GM21529 (cell line): ENCODE measurements around the gene SLX9.
"Not testable (repeated sequence)": the region's sequence is repeated elsewhere in the genome, so short reads cannot be mapped to it uniquely, and the experiment has no call there.

Source experiments
- ATAC-seq: cut with Tn5 transposase; IDR thresholded peaks from one replicate; pipeline ENCODE4 v1.9.1; 2021; ENCODE audit not compliant: unreplicated experiment

The SLX9 gene

GRCh38 chr21:44974676-44975075 is 34.8 kb downstream of the SLX9 start:
- no peak for ATAC-seq

DNA sequence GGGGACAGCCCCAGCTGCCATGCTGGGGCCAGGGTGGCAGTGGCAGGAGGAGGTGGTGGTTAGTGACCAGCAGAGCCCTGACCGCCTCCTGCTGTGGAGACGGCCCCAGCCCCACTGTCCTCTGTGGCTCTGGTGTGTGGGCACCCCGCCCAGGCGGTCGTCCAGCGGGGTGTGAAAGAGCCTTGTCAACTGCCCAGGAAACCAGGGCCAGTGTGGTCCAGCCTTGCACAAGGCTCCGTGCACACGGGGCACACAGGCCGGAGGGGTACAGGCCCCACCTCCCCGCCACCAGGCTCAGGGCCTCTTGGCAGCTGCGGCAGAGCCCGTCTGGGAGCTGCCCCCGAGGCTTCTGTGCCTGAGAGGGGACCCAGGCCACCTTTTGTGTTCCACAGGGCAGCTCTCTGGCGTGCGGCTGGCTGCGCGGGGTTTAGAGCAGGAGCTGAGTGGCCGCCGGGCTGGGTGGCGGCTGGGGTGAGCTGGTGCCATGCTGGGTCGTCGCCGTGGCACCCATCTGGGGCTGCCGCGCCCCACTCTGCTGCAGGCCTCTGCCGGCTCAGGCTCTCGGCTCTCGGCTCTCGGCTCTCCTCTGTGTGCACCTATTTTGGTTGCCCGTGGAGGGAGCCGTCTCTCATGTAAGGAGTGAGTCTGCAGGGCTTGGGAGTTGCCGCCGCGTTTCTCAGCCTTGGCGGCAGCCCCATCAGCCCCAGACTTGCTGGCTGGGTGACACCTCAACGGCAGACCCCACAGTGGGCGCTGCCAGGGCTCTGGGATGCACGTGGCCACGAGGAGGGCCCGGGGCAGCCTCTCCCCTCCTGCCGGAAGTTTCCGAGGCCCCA is 36.1 kb downstream of the SLX9 start:
- no peak for ATAC-seq

DNA sequence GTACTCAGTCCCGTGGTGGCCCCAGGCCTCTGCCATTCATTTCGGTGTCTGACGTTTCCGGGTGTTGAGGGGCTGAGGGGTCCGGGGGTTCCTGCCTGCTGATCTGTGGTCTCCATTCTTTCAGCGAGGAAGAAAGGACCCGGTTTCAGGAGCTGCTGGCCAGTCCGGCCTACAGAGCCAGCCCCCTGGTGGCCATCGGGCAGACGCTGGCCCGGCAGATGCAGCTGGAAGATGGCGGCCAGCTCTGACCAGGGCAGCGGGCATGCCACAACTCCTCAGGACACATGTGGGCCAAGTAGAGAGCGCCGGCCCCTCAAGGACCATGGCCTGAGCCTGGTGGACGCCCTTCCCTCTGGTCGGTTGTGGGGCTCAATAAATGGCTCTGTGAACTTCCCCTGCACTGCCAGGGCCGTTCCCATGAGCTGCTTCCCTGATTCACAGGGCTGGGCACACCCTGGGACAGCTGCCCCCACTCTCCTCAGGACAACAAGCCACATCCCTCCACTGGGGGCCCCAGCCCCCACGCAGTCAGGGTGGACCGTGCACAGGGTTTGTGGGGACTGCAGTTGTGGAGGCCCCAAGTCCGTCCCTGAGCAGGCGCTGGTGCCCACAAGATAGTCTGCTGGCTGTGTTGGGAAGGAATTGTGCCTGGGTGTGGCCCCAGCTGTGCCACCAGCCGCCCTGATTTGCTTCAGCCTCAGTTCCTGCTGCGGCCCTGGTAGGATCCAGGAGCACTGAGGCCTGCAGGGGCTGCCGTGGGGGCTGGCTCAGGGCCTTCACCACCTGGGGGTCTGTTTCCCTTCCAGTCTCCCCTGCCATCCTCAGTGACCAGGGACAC is 36.9 kb downstream of the SLX9 start:
- ATAC-seq = not testable (repeated sequence)

DNA sequence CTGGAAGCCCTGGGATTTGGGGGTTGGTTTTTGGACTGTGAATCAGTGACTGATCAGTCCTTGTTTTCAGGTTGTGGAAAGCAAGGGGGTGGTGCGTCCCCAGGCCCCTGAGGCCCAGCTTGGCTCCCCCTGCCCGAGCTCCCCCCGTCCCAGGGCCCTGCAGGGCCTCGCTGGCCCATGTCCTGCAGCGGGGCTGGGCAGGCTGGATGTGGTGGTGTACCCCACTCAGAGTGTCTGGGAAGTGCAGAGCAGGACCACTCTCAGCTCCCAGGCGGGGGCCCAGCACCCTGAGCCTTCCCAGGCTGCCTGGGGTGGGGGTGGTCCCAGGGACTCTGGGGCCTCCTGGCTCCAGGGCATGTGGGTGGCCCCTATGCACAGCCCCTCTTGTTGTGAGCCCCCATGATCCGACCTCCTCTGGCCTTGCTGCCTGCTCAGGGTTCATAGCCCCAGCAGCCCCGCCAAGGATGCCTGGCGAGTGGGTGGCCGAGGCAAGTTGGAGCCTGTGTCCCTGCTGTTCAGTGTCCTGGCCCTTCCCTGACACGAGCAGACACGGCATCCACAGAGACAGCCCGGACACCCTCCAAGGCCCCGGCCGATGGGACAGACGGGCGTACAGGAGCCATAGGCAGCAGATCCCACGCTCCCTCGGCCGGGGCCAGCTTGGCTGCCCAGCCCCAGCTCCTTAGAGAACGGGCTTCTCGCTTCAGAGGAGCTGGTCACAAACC is 37.9 kb downstream of the SLX9 start:
- no peak for ATAC-seq

- no peak for ATAC-seq
These were observed 40.1 kb downstream of the SLX9 start for GRCh38 chr21:44979687-44980561.

GRCh38 chr21:44980562-44981489 is 41.0 kb downstream of the SLX9 start:
- ATAC-seq = no peak

DNA sequence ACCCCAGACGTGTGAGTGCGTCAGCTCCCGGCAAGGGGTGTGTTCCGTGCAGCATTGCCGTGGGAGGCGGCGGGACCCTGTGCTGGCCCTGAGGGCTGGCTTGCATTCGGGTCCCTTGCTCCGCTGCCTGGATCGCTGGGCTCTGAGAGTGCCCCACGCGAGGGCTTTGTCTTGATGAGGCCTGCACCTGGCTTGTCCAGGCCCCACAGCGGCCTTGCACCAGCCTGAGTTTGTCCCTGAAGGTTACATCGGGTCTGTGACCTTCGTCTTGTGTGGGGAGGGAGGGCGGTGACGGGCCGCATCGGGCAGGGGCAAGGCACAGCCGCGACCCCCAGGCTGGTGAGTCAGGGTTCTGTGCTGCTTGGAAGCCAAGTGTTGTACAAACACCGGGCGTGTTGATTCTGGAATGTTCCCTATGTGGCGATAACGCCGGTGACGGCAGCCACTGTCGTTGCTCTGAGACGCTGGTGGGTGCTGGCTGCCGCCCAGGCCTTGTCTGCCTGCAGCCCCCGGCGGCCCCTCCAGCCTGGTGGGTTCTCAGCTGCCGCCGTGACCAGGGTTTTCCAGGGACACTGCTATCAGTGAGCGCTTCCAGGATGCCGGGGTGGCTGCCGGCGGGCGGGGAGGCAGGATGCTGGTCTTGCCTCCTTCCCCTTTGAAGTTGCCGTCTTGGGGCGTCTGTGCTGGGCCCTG is 42.9 kb downstream of the SLX9 start:
- no peak for ATAC-seq

DNA sequence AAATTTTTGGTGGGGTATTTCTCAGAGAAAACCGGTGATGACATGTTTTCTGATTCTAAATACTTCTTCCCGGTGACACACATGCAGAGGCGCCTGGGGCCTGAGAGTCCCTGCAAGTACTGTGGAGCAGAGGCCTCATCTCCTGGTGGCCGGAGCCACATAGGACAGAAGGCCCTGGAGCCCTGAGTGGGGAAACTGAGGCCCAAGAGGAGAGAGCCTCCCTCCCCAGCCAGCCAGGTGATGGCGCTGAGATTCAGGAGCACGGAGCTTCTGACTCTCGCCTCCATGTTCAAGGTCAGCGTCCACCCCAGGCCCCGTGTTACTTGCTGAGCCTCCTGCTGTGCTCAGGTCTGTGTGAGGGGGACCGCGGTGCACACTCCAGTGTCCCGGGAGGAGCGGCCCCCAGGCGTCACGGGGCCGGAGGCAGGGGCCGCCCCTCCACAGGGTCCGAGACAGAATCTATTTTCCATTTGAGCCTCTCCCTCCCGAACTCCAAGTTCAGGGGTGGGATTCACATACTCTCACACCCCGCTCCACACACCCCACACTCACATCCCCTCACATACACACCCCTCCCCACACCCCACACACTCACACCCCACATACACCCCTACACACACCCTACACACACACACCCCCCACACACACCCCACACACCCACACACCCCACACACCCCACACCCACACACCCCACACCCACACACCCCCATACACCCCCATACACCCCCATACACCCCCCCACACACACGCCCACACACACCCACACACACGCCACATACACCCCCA is 43.8 kb downstream of the SLX9 start:
- ATAC-seq = no peak

GRCh38 chr21:44984428-44984791 is 44.6 kb downstream of the SLX9 start:
- ATAC-seq = no peak

DNA sequence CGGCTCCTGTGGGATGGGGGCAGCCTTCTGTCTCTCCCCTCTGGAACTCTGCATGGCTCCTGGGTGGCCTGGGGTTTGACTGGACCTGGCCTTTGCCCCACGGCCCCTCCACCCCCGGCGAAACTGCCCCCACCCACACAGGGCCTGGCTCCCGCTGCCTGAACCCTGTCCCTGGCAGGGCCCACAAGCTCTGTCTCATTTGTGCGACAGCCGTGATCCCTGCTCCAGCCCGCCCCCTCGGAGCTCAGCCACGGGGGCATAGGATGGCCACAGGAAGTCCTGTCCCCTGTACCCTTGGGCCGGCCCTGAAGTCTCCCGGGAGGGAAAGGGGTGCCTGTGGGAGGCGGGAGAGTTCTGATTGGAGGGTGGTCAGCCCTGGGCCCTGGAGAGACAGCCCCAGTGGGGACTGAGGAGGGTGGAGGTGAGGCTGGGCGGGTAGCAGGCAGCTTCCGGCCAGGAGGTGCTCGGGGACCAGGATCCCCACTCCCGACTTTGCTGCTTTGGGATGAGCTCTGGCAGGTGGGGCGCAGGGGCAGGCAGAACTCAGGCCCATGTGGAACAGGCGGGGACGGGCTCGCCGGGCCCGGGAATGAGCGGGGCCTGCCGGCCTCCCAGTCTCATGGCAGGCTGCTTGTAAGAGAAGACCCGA is 45.1 kb downstream of the SLX9 start:
- ATAC-seq = no peak

GRCh38 chr21:44985441-44986401 is 45.9 kb downstream of the SLX9 start:
- no peak for ATAC-seq

- no peak for ATAC-seq
These were observed 46.9 kb downstream of the SLX9 start for GRCh38 chr21:44986471-44987291.

GRCh38 chr21:44987301-44987885 is 47.6 kb downstream of the SLX9 start:
- no peak for ATAC-seq

DNA sequence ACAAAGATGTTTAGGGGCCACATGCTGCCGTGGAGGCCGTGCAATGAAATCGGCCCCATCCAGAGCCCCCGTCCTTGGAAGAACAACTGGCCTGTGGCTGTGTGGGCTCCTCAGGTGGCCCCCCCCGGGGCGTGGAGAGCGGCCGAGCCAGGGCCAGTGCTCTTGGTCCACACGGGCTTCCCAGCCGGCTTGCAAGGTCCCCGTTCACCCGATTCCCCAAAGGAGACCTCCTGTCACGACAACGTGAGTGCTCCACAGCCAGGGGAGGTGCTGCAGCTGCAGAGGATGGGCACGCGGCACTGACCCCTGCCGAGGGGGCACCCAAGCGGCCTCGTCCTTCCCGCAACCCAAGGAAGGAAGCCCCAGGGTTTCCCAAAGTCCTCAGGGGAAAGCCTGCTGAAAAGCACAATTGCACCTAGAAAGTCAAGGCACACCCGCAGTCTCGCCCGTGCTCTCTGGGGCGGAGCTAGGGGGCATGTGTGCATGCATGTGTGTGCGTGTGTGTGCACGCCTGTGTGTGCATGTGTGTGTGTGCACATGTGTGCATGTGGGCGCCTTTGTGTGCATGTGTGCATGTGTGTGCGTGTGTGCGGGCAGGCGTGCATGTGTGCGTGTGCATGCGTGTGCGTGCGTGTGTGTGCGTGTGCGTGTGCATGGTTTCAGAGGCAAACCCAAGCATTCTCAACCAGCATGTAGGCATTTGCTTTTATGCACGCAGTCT is 48.2 kb downstream of the SLX9 start:
- ATAC-seq = no peak
